Lower leg skin (tissue), 3 donors: ENCODE results near the gene IKZF1.

ENCODE experiments used
- POLR2A ChIP-seq, 2 donors: fragments of 450-650 bp; IDR thresholded peaks; one replicate each; pipeline ENCODE4 v1.6.1; 2016 to 2017; ENCODE audit warnings: antibody characterized with exemption in 2 of 2, mild to moderate bottlenecking in 1 of 2, moderate library complexity in 1 of 2
- TF ChIP-seq, protein P1 (sequence below), 3 donors: fragments of 450-650 bp; IDR thresholded peaks; one replicate each; pipeline ENCODE4 v1.5.1; 2016; ENCODE audit warnings: antibody characterized with exemption in 3 of 3, mild to moderate bottlenecking in 3 of 3, moderate library complexity in 2 of 3

DNA sequence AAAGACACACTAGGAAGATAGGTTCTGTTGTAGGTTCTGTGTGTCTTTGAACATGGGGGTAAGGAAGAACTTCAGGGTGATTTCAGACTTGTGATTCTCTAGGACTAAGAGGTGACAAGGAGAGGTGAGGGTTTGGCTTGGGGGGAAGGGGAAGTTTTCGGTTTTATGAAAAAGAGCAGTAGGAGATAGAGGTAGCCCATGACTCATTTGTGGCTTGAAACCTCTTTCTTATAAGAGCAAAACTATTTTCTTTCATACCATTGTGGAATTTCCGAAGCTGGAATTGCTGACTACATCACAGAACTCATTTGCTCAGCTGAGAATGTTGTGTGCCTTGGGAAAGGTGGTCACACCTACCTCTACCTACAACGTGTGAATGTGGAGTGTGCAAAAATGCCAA lies 39.6 kb upstream of the IKZF1 start:
- TF ChIP-seq, protein P1, sequence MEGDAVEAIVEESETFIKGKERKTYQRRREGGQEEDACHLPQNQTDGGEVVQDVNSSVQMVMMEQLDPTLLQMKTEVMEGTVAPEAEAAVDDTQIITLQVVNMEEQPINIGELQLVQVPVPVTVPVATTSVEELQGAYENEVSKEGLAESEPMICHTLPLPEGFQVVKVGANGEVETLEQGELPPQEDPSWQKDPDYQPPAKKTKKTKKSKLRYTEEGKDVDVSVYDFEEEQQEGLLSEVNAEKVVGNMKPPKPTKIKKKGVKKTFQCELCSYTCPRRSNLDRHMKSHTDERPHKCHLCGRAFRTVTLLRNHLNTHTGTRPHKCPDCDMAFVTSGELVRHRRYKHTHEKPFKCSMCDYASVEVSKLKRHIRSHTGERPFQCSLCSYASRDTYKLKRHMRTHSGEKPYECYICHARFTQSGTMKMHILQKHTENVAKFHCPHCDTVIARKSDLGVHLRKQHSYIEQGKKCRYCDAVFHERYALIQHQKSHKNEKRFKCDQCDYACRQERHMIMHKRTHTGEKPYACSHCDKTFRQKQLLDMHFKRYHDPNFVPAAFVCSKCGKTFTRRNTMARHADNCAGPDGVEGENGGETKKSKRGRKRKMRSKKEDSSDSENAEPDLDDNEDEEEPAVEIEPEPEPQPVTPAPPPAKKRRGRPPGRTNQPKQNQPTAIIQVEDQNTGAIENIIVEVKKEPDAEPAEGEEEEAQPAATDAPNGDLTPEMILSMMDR (IDR thresholded peaks at IDR 0.05), result no peak
- TF ChIP-seq POLR2A (IDR thresholded peaks at IDR 0.05), result no peak
